Common myeloid progenitor, CD34-positive (primary cell): Measurements from ENCODE around the gene RUNX2.

Experiments used
- CTCF ChIA-PET: fragments of 350-600 bp; sonication (Branson Sonifier 250); formaldehyde crosslinking; loops from one replicate; lab custom pipeline; 2021; ENCODE audit warnings: antibody characterized with exemption; lab: Charles Lee
- POLR2A ChIA-PET: fragments of 350-600 bp; sonication (Branson Sonifier 250); formaldehyde crosslinking; loops from one replicate; lab custom pipeline; 2021; ENCODE audit warnings: antibody characterized with exemption; lab: Charles Lee
- DNase-seq, 3 donors: peaks; one replicate each; pipeline versions ENCODE4 v3.0.0 to v3.0.0-alpha.2; 2013
- H3K27ac ChIP-seq, 2 experiments: 1 replicate in 1 of 2; 2 replicates in 1 of 2; pipeline ENCODE4 v1.7.0; 2013; ENCODE audit warnings: inconsistent platforms in 2 of 2, low read length in 2 of 2, mild to moderate bottlenecking in 2 of 2, low read depth in 1 of 2, moderate library complexity in 1 of 2; ENCODE audit not compliant: severe bottlenecking in 2 of 2, insufficient read depth in 1 of 2, poor library complexity in 1 of 2
- H3K27me3 ChIP-seq, 5 experiments: replicated peaks in 2 of 5; 1 replicate in 3 of 5; 2 replicates in 2 of 5; pipeline versions ENCODE4 v1.6.1 to v1.7.0; 2013; ENCODE audit warnings: low read length in 4 of 5, mild to moderate bottlenecking in 2 of 5, moderate library complexity in 2 of 5, inconsistent platforms in 1 of 5; ENCODE audit not compliant: insufficient read depth in 5 of 5, control insufficient read depth in 4 of 5
- H3K36me3 ChIP-seq, 4 experiments: 1 replicate in 2 of 4; 2 replicates in 2 of 4; pipeline versions ENCODE4 v1.6.1 to v1.7.0; 2013; ENCODE audit warnings: low read length in 3 of 4, control low read depth in 1 of 4, mild to moderate bottlenecking in 1 of 4; ENCODE audit not compliant: control insufficient read depth in 4 of 4, insufficient read depth in 4 of 4
- H3K4me1 ChIP-seq, 4 experiments: 1 replicate in 3 of 4; 2 replicates in 1 of 4; pipeline versions ENCODE4 v1.6.1 to v1.7.1; 2013; ENCODE audit warnings: low read length in 3 of 4, mild to moderate bottlenecking in 3 of 4, control low read depth in 1 of 4, inconsistent platforms in 1 of 4, moderate library complexity in 1 of 4; ENCODE audit not compliant: control insufficient read depth in 4 of 4, insufficient read depth in 4 of 4; ENCODE audit errors: control extremely low read depth in 1 of 4
- H3K4me3 ChIP-seq, 7 experiments: 1 replicate in 4 of 7; 2 replicates in 3 of 7; pipeline versions ENCODE4 v1.5.1 to v1.7.0; 2013; ENCODE audit warnings: mild to moderate bottlenecking in 7 of 7, low read length in 6 of 7, moderate library complexity in 6 of 7, inconsistent platforms in 2 of 7, low read depth in 2 of 7, control low read depth in 1 of 7; ENCODE audit not compliant: insufficient read depth in 4 of 7, control insufficient read depth in 1 of 7; ENCODE audit errors: extremely low read depth in 1 of 7
- H3K9me3 ChIP-seq, 5 experiments: 1 replicate in 4 of 5; 2 replicates in 1 of 5; pipeline versions ENCODE4 v1.6.1 to v1.7.1; 2013; ENCODE audit warnings: low read length in 4 of 5, mild to moderate bottlenecking in 2 of 5, inconsistent platforms in 1 of 5, low read depth in 1 of 5, moderate library complexity in 1 of 5; ENCODE audit not compliant: control insufficient read depth in 4 of 5, insufficient read depth in 2 of 5; ENCODE audit errors: control extremely low read depth in 1 of 5
- WGBS: methylation state at CpG from one replicate; pipeline ENCODE4 v1.1.5; 2013; ENCODE audit not compliant: insufficient coverage; 5-methylcytosine and 5-hydroxymethylcytosine counted together

The RUNX2 gene

DNA sequence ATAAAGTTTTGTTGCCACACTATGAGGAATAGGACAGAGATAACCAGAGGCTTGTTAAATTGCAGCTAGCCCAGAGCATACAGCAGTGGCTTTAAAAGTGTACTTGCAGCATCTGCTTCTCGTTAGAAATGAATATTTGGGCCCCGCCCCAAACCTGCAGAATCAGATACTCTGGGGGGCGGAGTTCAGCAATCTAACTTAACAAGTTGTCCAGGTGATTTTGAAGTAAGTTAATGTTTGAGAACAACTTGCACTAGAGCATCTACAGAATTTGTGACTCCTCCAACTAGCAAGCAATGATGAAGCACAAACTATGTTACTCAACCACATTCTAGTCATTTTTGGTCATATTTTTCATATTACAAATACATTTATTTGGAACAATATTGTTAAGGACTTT is 60.2 kb downstream of the RUNX2 start:
- Histone ChIP-seq H3K36me3 (no peaks in the 10 kb centered on the region), H3K27ac (no peak overlapping the region), H3K9me3 (no peaks in the 10 kb centered on the region), H3K4me3 (no peak overlapping the region), H3K27me3 (no peaks in the 10 kb centered on the region), H3K4me1 (no peaks in the 10 kb centered on the region)
- DNase-seq = no peak
- ChIA-PET POLR2A (interaction anchor here (0.5 kb wide), 1 partner anchor 113 kb away, joined by 3 read pairs; no protein-coding TSS in a partner anchor), CTCF (no interaction called here)
- WGBS = 100% methylated on average over 2 of the region's 3 CpGs

DNA sequence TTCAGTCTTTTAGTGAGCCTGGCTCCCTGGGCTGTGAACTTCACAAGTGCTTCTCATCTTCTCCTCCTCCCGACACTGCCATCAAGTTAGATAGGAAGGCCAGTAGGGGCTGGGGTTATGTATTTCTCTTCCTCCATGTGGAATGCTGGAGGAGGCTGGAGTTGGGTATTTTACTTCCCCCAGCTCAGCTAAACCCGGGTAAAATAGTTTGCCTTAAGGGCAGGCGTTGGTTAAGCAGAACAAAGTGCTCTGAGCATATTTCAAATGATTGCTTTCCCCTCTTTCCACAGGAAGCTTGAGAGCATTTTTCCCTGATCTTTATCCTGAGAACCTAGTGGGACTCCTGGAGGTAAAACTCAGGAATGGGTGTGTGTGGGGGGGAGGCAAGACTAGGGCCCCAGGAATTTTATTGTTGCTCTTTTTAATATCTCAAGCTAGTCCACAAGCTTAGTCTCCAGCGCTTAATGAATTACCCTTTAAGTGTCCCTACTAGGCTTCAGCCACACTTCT is 66.5 kb downstream of the RUNX2 start:
- no peaks in the 10 kb centered on the region for H3K36me3 ChIP-seq
- ChIA-PET POLR2A (no interaction called here), CTCF (interaction anchor here (0.9 to 1.3 kb wide), 3 partner anchors 9 to 919 kb away, joined by 3 to 6 read pairs (median 4); no protein-coding TSS in a partner anchor)
- H3K9me3 ChIP-seq = no peaks in the 10 kb centered on the region
- H3K4me3 ChIP-seq = no peak overlapping the region
- H3K27me3 ChIP-seq = no peaks in the 10 kb centered on the region
- DNase-seq = no peak
- H3K27ac ChIP-seq = no peak overlapping the region
- 100% methylated on average over 1 of the region's 4 CpGs for WGBS
- no peaks in the 10 kb centered on the region for H3K4me1 ChIP-seq

DNA sequence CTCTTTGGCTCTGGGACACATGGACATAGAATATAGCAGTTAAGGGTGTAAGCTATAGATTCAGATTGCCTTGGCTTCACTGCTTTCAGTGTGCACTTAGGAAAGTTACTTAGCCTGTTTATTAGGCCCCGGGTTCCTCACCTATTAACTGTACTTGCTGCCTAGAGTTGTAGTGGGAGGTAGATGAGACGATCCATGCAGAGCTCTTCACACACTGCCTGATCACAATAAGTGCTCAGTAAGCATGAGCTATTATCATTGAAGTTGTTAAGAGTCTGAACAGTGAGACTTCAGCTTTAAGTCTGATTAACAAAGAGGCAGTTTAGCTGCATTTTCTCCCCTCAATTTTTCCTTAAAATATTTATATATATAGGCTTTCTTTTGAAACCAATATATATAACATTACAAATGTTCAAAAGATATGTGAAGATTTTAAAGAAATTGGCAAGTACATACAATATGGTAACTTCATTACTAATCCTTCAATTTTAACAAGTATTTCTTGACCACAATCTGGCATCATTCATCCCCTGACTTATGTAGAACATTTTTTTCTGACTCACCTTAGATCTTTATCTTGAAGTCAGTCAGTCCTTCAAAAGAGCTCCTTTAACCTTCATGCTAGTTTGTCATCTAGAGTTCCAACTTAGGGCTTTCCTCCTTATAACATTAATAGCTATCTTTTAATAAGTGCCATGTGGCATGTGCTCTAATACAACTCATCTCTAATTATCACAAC is 70.1 kb downstream of the RUNX2 start:
- POLR2A ChIA-PET = no interaction called here
- Histone ChIP-seq H3K36me3 (no peaks in the 10 kb centered on the region), H3K9me3 (no peaks in the 10 kb centered on the region), H3K4me1 (no peaks in the 10 kb centered on the region), H3K27ac (no peak overlapping the region), H3K27me3 (no peaks in the 10 kb centered on the region), H3K4me3 (no peak overlapping the region)
- CTCF ChIA-PET = interaction anchor here (1.0 to 1.3 kb wide), 2 partner anchors 8 to 12 kb away, joined by 3 read pairs; no protein-coding TSS in a partner anchor
- 100% methylated on average over 1 of the region's 2 CpGs for WGBS
- no peak for DNase-seq

DNA sequence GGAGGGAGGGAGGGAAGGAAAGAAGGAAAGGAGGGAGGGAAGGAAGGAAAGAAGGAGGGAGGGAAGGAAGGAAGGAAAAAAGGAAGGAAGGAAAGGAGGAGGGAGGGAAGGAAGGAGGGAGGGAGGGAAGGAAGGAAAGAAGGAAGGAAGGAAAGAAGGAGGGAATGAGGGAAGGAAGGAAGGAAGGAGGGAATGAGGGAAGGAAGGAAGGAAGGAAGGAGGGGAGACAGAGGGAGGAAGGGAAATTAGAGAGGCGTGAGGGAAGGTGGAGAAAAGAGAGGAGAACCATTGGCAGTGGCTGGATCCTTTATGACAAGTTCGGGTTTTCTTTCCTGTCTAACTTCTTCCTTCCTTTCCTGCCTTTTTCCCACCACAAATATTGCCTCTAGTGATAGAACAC is 71.9 kb downstream of the RUNX2 start:
- Histone ChIP-seq H3K27me3 (no peaks in the 10 kb centered on the region), H3K36me3 (no peaks in the 10 kb centered on the region), H3K4me3 (no peak overlapping the region), H3K4me1 (no peaks in the 10 kb centered on the region), H3K9me3 (no peaks in the 10 kb centered on the region), H3K27ac (no peak overlapping the region)
- WGBS = no CpG with 5 or more reads among the region's 2 CpGs
- no peak for DNase-seq
- ChIA-PET CTCF (no interaction called here), POLR2A (no interaction called here)

DNA sequence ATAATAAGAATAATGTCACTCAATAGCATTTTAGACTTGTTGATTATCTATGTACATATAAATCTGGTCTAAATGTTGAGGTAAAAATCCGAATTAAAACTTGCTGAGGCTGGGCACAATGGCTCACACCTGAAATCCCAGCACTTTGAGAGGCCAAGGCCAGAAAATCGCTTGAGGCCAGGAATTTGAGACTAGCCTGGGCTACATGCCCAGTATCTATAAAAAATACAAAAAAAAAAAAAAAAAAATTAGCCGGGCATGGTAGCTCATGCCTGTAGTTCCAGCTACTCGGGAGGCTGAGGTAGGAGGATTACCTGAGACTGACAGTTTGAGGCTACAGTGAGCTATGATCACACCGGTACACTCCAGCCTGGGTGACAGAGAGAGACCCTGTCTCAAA is 83.8 kb downstream of the RUNX2 start:
- no CpG with 5 or more reads among the region's 5 CpGs for WGBS
- CTCF ChIA-PET = no interaction called here
- Histone ChIP-seq H3K27me3 (no peaks in the 10 kb centered on the region), H3K27ac (no peak overlapping the region), H3K4me3 (no peak overlapping the region), H3K9me3 (no peaks in the 10 kb centered on the region), H3K4me1 (peaks cover 0 to 13% (median 7%) of the 10 kb centered on the region in 4 experiments), H3K36me3 (no peaks in the 10 kb centered on the region)
- POLR2A ChIA-PET = no interaction called here
- DNase-seq = no peak

DNA sequence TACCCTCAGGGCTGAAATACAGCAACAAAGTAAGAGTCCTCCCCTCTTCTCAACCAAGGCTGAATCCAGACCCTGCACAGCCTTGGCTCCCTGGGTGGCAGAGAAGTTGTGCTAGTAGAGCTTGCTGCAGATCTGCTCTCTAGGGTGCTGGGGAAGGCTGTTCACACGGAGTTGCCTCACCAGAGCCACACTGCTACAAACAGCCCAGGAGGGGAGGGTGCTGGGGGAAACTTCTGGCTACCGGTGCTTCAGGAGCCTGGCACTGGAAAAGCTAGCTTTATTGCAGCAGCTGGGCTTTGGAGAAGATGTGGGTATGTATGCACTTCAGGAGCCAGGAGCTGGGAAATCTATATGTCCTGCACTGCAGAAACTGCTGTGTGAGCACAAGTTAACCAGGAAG is 87.2 kb downstream of the RUNX2 start:
- no peaks in the 10 kb centered on the region for H3K27me3 ChIP-seq
- POLR2A ChIA-PET = no interaction called here
- no peaks in the 10 kb centered on the region for H3K36me3 ChIP-seq
- peaks cover under 1 to 34% (median 23%) of the 10 kb centered on the region in 4 experiments for H3K4me1 ChIP-seq
- WGBS = 0% methylated on average over 1 of the region's 2 CpGs
- peak in 1 of 3 donors; percentile 46 for DNase-seq
- CTCF ChIA-PET = interaction anchor here (1.1 to 4.7 kb wide), 3 partner anchors 759 to 940 kb away, joined by 3 to 35 read pairs (median 5); no protein-coding TSS in a partner anchor
- no peaks in the 10 kb centered on the region for H3K9me3 ChIP-seq
- no peak overlapping the region for H3K27ac ChIP-seq
- H3K4me3 ChIP-seq = peak overlapping the region in 4 of 7 experiments; percentile 3 to 62 (median 49)
